Activated T-helper 9 cell treated with anti-CD3 and anti-CD28 coated beads, Interleukin-2, amount 50 U/mL, for 16 hours (primary cell): ENCODE measurements around the gene RHBDL1.
"Not testable (repeated sequence)": the region's sequence is repeated elsewhere in the genome, so short reads cannot be mapped to it uniquely, and the experiment has no call there.

Experiments
- DNase-seq: peaks from one replicate; pipeline ENCODE4 v3.0.0-alpha.2; 2020; ENCODE audit warnings: low read depth

RHBDL1 gene

DNA sequence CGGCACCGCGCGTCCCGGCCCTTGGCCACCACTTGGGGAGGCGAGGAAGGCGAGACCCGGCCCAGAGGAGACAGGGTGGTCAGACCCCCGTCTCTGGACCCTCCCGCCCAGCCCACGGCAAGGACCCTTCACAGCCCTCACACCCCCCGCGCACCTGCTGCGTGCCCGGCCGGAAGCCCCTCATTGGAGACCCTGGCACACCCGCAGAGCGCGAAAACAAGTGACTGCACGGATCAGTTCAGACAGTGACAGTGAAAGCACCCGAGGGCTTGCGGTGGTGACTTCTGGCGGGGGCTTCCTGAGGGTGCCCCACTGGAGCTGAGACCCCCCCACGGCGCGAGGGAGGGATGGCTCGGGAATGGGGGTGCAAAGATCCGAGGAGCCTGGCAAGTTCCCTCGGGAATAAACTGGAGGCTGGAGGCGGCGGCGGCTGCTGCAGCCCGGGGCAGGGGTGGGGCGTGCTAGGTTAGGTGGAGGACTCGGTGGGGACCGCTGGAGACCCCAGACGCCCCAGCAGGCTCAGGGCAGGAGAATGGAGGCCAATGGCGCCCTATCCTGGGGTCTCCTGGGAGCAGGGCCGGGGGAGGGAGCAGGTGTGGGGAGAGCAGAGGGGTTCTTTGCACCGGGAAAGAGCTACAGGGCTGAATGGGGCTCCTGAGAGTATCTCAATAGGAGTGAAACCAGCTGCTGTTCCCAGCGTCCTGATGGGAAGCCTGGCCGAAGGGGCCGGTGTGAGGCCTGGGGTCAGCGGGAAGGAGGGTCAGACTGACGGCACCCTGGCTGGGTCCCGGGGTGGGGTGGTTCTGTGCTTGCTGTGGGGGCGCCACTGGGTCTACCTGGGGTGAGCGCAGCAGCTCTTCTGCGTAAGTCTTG lies 31.0 kb downstream of the RHBDL1 start:
- no peak for DNase-seq

GRCh38 chr16:707062-707538 lies 31.6 kb downstream of the RHBDL1 start:
- no peak for DNase-seq

DNA sequence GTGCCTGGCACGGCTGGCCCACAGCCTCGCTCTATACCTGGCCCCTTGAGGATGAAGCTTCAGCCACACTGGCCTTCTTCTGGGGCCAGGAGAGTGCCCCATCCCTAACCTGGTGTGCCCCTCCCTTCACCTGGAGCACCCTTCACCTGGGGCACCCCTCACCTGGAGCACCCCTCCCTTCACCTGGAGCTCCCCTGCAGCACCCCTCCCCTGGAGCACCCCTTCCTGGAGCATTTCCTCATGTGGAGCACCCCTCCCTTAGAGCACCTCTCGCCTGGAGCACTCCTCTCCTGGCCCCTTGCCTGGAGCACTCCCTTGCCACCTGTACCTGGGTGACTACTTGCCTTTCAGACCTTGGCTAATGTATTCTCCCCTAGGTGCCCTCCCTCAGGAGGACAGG lies 32.5 kb downstream of the RHBDL1 start:
- DNase-seq, result no peak

- DNase-seq, result no peak
Measured at GRCh38 chr16:708959-709358, 33.5 kb downstream of the RHBDL1 start.

DNA sequence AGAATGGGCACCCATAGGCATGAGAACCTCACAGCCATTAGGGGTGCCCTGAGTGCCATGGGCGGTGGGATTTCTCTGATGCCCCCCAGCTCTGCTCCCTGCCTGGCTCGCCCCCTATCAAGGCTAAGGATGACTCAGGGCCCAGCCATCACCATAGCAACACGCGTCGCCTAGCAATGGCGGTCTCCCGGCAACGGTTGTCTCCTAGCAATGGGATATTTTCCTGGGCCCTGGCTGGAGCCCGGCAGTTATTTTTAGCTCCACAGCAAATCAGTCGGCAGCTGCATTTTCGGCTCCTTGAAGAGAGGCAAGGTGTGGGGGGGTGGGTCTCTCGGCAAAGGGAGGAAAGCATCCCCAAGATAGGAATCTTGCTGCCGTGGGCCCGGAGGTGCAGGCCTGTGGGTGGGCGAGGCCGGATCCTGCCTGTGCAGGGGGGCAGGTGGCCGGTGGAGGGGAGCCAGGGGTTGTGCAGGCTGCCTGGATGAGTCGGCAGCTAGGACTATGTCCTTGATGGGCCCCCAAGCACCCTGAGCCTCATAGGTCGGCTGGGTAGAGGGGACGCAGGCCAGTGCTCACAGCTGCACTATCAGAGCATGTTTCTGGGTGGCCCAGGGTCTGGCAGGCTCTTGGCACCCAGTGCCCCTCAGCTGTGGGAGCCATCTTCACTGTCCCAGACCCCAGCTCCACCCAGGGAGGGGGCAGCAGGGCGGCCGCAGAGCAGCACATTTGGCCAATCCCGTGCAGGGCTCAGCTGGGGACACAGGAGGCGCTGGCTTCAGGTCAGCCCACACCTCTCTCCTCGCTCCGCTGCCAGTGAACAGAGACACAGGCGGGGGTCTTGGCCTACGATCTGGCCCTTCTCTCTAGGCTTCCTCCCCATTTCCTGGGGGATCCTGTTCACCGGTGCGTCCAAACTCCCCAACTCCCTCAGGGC lies 34.4 kb downstream of the RHBDL1 start:
- no peak for DNase-seq

GRCh38 chr16:710500-711075 lies 35.1 kb downstream of the RHBDL1 start:
- DNase-seq, result no peak

DNA sequence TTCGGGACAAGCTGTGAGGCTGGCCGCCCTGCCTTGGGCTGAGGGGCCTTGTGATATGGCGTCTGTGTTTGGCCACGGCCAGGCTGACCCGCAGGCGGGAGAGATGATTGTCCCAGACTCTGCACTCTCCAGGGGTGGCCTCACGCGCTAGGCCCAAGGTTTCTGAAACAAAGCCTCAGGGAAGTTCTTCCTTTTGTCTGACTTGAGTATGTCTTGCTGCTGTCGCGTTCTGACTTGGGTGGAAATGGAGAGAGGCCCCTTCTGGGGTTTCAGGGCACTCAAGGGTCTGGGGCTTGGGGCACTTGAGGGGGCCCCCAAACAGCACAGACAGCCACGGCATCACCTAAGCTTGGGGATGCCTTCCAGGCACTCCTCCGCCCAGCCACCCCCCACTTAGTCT lies 35.6 kb downstream of the RHBDL1 start:
- DNase-seq, result no peak

DNA sequence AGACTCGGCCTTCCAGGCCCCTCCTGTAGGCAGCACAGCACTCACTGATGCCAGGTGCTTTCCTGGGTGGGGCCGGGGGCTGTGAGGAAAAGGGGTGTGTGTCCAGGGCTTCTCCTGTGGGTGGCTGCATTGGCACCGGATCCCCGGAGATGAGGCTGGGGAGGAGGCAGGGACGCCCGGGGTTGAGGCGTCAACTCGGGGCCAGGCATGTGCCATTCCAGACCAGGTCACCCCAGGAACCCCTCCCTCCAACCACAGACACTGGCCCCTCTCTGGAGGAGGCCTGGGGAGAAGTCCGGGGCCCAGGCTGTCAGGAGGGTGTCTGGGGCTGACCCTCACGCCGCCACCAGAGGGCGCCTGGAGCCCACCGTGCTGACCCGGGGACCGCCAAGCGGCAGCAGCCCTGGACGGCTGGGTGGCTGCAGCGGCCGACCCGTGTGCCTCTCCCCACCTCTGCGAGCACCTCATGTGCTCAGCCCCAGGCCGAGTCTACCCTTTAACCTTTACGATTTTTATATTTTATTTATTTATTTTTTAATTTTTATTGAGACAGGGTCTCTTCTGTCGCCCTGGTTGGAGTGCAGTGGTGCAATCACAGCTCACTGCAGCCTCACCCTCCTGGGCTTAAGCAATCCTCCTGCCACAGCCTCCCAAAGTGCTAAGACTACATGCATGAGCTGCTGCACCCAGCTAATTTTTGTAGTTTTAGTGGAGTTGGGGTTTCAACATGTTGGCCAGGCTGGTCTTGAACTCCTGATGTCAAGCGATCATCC lies 36.3 kb downstream of the RHBDL1 start:
- DNase-seq, result peak; percentile 73

DNA sequence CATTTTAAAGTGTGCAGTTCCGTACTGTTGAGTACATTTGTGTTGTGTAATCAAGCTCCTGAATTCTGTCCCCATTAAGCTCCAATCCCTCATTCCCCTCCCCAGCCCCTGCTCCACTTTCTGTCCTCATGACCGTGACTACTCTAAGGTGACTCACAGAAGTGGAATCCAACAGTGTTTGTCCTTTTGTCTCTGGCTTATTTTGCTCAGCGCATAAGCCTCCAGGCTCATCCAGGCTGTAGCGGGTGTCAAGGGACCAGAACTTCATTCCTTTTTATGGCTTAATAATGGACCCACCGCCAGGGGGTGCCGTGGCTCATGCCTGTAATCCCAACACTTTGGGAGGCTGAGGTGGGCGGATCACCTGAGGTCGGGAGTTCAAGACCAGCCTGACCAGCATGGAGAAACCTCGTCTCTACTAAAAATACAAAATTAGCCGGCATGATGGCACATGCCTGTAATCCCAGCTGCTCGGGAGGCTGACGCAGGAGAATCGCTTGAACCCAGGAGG lies 37.3 kb downstream of the RHBDL1 start:
- DNase-seq, result not testable (repeated sequence)

- no peak for DNase-seq
Measured at GRCh38 chr16:714079-714478, 38.6 kb downstream of the RHBDL1 start.

- DNase-seq, result peak; percentile 86
Measured at GRCh38 chr16:714558-715476, 39.3 kb downstream of the RHBDL1 start, which contains the start of gene METRN. Gene METRN, plus strand, starts transcription at chr16:715118. Its CDS starts 172 bp downstream, at chr16:715290.

DNA sequence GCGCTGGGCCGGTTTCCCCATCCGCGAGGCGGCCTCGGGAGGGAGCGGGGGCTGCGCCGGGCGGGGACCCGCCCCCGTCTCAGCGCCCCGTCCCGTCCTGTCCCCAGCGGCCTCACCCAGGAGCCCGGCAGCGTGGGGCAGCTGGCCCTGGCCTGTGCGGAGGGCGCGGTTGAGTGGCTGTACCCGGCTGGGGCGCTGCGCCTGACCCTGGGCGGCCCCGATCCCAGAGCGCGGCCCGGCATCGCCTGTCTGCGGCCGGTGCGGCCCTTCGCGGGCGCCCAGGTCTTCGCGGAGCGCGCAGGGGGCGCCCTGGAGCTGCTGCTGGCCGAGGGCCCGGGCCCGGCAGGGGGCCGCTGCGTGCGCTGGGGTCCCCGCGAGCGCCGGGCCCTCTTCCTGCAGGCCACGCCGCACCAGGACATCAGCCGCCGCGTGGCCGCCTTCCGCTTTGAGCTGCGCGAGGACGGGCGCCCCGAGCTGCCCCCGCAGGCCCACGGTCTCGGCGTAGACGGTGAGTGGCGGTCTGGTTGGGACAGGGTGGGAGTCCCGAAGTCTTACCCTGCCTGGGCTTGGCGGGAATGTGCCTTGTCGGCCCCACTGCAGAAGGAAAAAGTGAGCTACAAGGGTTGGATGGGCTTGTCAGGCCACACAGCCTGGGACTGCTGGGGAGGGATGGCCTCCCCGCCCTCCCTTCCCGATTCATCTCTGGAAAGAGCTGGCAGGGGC lies 40.2 kb downstream of the RHBDL1 start:
- no peak for DNase-seq

GRCh38 chr16:716200-716568 lies 40.7 kb downstream of the RHBDL1 start:
- no peak for DNase-seq

- DNase-seq, result no peak
Measured at GRCh38 chr16:716768-717325, 41.4 kb downstream of the RHBDL1 start.

DNA sequence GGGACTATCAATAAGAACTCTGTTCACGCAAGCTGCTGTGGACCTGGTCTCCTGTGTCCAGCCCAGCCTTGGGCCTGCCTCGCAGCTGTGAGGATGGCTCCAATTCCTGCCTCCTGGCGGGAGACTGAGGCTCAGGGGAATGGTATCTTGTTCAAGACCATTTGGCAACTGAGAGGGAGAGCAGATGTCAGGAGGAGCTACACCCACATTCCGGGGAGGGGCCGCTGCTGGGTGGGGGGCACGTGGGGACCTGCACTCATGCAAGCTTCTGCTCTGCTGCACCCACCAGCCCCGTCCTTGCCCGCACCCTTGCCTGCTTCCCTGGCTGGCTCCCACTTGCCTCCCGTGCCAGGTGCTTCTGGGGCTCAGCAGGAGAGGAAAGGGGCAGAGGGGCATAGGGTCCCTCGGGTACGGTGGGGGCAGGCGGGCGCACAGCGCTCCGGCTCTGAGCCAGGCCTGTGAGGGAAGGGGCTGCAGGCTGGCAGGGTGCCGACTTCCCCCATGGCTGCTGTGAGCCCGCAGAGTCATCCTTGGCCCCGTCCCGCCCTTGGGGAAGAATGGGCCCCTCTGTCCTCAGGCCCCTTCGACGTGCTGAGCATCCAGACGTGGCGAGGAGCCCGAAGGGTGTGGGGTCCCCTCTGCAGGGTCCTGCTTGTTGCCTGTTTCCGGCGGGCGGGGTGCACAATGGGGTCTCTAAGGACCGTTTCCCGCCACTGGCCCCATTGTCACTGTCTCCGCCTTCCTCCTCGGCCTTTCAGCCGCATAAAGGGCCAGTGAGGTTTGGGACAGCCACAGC lies 42.2 kb downstream of the RHBDL1 start:
- no peak for DNase-seq

- DNase-seq, result no peak
Measured at GRCh38 chr16:718389-718788, 42.9 kb downstream of the RHBDL1 start.

GRCh38 chr16:718922-719321 lies 43.5 kb downstream of the RHBDL1 start:
- DNase-seq, result no peak

DNA sequence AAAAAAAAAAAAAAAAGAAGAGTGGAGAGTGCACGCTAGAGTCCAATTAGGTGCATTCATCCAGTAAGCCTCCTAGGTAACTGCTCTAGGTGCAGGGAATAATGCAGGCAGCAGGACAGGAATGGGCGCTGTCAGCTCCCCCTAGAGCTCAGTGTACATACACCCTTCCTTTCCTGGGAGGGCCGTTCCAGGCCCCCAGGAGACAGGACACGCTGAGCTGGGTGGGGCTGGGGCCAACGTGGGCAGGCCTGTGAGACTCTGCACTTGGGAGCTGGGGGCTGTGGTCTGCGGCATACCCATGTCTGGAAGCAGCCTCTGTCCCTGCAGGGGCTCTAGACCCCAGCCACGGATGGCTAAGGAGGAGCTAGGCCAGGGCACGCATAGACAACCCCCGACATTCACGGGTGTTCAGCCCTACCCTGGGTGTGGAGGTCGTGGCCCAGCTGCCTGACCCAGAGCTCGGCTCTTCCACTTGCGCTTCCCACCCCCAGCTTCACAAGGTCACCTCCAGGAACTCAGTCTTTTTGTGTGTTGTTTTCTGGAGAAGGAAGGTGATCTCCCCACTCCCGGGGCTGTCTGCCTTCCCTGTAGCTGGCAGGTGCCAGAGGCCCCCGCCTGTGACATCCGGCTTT lies 44.5 kb downstream of the RHBDL1 start:
- DNase-seq, result no peak
